Natural killer cell treated with Interleukin-12 subunit alpha and Interleukin-12 subunit beta and Interleukin-15 and Interleukin-18, amount 100 ng/mL, for 72 hours (primary cell): ENCODE measurements around the gene CRK. TPM values are rescaled to one million over a fixed set of nuclear protein-coding genes. Genes with fewer than 3 reads are reported as not detected.
"Not testable (repeated sequence)": the region's sequence is repeated elsewhere in the genome, so short reads cannot be mapped to it uniquely, and the experiment has no call there.

Experiments used
- ATAC-seq, 2 donors: fragments of 150-1000 bp; cut with Tn5 transposase in 1 of 2; sonication (Bioruptor Pico), chemical (Tn5 transposase) in 1 of 2; 2 replicates each; pipeline ENCODE4 v1.10.0; 2021
- DNase-seq: peaks from one replicate; pipeline ENCODE4 v3.0.0; 2022; ENCODE audit warnings: low spot score
- H3K27ac Mint-ChIP-seq, 2 donors: 1 replicate in 1 of 2; 2 replicates in 1 of 2; pipeline ENCODE4 v1.8.0; 2022; ENCODE audit warnings: mixed read lengths in 2 of 2, mild to moderate bottlenecking in 1 of 2, moderate library complexity in 1 of 2
- H3K27me3 Mint-ChIP-seq, 2 donors: 1 replicate in 1 of 2; 2 replicates in 1 of 2; pipeline ENCODE4 v1.8.0; 2022; ENCODE audit warnings: mixed read lengths in 2 of 2
- H3K36me3 Mint-ChIP-seq: one replicate; pipeline ENCODE4 v1.8.0; 2022; ENCODE audit warnings: mixed read lengths
- H3K4me1 Mint-ChIP-seq, 2 donors: 1 replicate in 1 of 2; 2 replicates in 1 of 2; pipeline ENCODE4 v1.8.0; 2022; ENCODE audit warnings: low read depth in 2 of 2, mixed read lengths in 2 of 2, mild to moderate bottlenecking in 1 of 2
- H3K4me3 Mint-ChIP-seq: one replicate; pipeline ENCODE4 v1.8.0; 2022; ENCODE audit warnings: mixed read lengths
- H3K9me3 Mint-ChIP-seq: 2 replicates; pipeline ENCODE4 v1.8.0; 2022; ENCODE audit warnings: mixed read lengths
- total RNA-seq, 2 donors: library from RNA; stranded (reverse); gene quantifications; one replicate each; pipeline ENCODE4 v1.2.3, GENCODE V29; 2022

The CRK gene
- total RNA-seq, 2 donors from 2014 or later, result 18.1 to 36.4 TPM

DNA sequence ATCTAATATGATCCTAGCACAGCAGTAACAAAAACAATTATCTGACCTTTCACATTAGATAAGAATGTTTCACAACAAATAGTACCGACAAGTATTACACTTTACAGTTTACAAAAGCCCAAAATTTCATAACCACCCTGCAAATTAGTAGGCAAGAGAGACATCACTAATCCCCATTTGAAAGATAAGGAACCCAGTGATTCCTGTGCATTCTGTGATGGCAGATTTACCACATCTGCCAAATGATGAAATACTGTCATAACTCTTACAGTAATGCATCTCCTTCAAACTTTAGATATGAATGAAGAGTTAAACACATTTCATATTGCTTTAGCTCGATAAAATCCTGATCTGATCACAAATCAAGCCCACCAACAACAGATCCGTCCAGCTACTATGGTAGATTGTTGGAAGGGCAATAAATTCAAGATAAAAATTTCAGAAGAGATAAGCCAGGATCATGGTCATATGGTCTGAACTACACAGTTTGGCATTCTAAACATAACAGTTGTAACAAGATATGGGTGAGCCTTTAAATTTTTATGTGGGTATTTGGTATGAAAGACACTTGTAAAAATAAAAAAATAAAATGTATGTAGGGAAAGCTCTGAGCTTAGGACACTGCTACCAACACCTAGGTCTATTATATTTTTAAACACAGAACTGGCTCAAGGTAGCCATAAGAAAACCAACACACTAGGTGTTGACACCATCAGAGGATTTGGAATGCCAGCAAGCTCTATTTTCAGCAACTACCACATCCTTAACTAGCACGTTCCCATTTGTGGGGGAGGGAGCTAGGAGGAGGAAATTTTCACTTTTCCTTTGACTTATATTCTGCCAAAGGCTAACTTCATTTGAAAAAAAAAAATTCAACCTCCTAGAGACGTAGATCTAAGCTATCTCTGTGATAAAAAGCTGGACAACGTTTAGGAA is 65.3 kb downstream of the CRK start:
- Mint-ChIP-seq H3K36me3 (no peaks in the 10 kb centered on the region), H3K9me3 (no peaks in the 10 kb centered on the region), H3K4me1 (peaks cover 37 to 43% of the 10 kb centered on the region in 2 donors), H3K27me3 (no peaks in the 10 kb centered on the region), H3K4me3 (peak overlapping the region; percentile 49), H3K27ac (peak overlapping the region; percentile 61 to 89)
- ATAC-seq (peak; percentile 69 to 84), DNase-seq (no peak)

GRCh38 chr17:1387490-1388227 is 68.4 kb downstream of the CRK start:
- Mint-ChIP-seq H3K4me3 (peak overlapping the region; percentile 38), H3K4me1 (peaks cover 36 to 39% of the 10 kb centered on the region in 2 donors), H3K27ac (peak overlapping the region in 1 of 2 donors; percentile 64)
- DNase-seq, H3K9me3 Mint-ChIP-seq, H3K27me3 Mint-ChIP-seq, H3K36me3 Mint-ChIP-seq, ATAC-seq: not testable (repeated sequence)

- H3K36me3 Mint-ChIP-seq, H3K27me3 Mint-ChIP-seq, ATAC-seq, DNase-seq, H3K9me3 Mint-ChIP-seq: not testable (repeated sequence)
- Mint-ChIP-seq H3K4me3 (peak overlapping the region; percentile 38), H3K4me1 (peaks cover 30 to 34% of the 10 kb centered on the region in 2 donors), H3K27ac (peak overlapping the region; percentile 53 to 64)
Measured at GRCh38 chr17:1386675-1387190, 69.3 kb downstream of the CRK start.

DNA sequence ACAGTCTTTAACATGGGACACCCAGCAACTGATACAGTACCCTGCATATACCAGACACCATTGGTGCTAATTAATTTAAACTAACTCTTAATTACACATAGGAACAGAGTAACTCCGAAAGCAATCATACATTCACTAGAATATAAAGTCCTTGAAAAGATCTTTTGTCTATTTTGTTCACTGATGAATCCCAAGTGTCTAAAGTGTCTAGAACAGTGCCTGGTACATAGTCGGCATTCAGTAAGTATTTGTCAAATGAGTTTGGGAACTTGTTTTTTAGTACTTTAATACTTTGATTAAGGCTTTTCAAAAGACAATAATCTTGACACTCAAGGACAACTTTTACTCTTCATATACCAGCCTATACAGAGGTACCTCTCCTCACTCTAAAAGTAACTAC is 69.8 kb downstream of the CRK start:
- ATAC-seq, result no peak
- no peaks in the 10 kb centered on the region for H3K27me3 Mint-ChIP-seq
- H3K4me3 Mint-ChIP-seq, result no peak overlapping the region
- H3K36me3 Mint-ChIP-seq, result peaks cover 5% of the 10 kb centered on the region
- peak overlapping the region in 1 of 2 donors; percentile 64 for H3K27ac Mint-ChIP-seq
- H3K9me3 Mint-ChIP-seq, result no peaks in the 10 kb centered on the region
- DNase-seq, result no peak
- peaks cover 35 to 39% of the 10 kb centered on the region in 2 donors for H3K4me1 Mint-ChIP-seq

GRCh38 chr17:1385861-1386260 is 70.2 kb downstream of the CRK start:
- no peak overlapping the region for H3K27ac Mint-ChIP-seq
- no peaks in the 10 kb centered on the region for H3K9me3 Mint-ChIP-seq
- no peak for ATAC-seq
- no peaks in the 10 kb centered on the region for H3K27me3 Mint-ChIP-seq
- H3K4me1 Mint-ChIP-seq, result peaks cover 36 to 40% of the 10 kb centered on the region in 2 donors
- H3K36me3 Mint-ChIP-seq, result peaks cover 5% of the 10 kb centered on the region
- H3K4me3 Mint-ChIP-seq, result no peak overlapping the region
- DNase-seq, result no peak

GRCh38 chr17:1384905-1385435 is 71.1 kb downstream of the CRK start:
- Mint-ChIP-seq H3K27me3 (no peaks in the 10 kb centered on the region), H3K4me3 (no peak overlapping the region), H3K27ac (no peak overlapping the region), H3K36me3 (peaks cover 5% of the 10 kb centered on the region), H3K4me1 (peaks cover 37 to 41% of the 10 kb centered on the region in 2 donors), H3K9me3 (no peaks in the 10 kb centered on the region)
- ATAC-seq (no peak), DNase-seq (no peak)

- Mint-ChIP-seq H3K9me3 (no peaks in the 10 kb centered on the region), H3K4me1 (peaks cover 52 to 65% of the 10 kb centered on the region in 2 donors), H3K4me3 (peak overlapping the region; percentile 66), H3K36me3 (peaks cover 5% of the 10 kb centered on the region), H3K27ac (peak overlapping the region; percentile 21 to 26), H3K27me3 (no peaks in the 10 kb centered on the region)
- ATAC-seq (peak; percentile 69 to 76), DNase-seq (no peak)
Measured at GRCh38 chr17:1379930-1380313, 76.1 kb downstream of the CRK start.

DNA sequence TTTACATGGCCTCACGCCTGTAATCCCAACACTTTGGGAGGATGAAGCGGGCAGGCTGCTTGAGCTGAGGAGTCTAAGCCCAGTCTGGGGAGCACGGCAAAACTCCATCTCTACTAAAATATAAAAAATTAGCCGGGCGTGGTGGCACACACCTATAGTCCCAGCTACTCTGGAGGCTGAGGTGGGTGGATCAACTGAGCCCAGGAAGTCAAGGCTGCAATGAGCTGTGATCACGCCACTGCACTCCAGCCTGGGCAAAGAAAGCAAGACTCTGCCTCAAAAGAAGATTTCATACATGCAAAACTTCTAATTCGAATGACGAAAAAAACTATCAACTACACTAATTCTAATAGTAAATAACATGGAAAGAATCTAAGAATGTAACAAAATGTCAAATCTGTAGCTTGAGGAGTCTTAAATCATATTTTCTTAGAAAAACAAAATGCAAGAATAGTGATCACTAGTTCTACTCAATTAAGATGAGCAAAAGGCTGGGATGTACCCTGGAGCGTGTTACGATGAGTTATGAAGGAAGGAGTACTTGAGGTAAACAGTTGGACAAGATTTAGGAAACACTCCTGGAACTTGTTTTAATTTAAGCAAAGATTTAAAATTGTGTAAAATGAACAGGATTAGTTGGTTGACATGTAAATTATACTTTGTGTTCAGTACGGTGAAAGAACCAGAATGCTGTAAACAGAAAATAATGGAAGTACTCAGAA is 76.7 kb downstream of the CRK start:
- Mint-ChIP-seq H3K4me3 (peak overlapping the region; percentile 66), H3K27me3 (no peaks in the 10 kb centered on the region), H3K27ac (peak overlapping the region; percentile 21 to 26), H3K36me3 (peaks cover 5% of the 10 kb centered on the region), H3K9me3 (no peaks in the 10 kb centered on the region), H3K4me1 (peaks cover 58 to 70% of the 10 kb centered on the region in 2 donors)
- DNase-seq (no peak), ATAC-seq (no peak)

DNA sequence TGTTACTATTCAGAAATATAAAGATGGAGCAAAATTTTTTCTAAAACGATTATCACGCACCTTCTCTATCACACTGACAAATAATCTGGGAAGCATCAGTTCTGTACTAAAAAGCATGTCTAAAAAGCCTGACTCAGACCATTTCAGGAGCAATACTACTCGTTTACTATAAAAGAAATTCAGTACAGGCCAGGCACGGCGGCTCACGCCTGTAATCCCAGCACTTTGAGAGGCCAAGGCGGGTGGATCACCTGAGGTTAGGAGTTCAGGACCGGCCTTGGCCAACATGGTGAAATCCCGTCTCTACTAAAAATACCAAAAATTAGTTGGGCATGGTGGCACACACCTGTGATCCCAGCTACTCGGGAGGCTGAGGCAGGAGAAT is 77.6 kb downstream of the CRK start:
- ATAC-seq, H3K36me3 Mint-ChIP-seq, H3K9me3 Mint-ChIP-seq, H3K4me3 Mint-ChIP-seq, H3K27me3 Mint-ChIP-seq, DNase-seq: not testable (repeated sequence)
- peaks cover 62 to 72% of the 10 kb centered on the region in 2 donors for H3K4me1 Mint-ChIP-seq
- peak overlapping the region; percentile 21 to 26 for H3K27ac Mint-ChIP-seq

DNA sequence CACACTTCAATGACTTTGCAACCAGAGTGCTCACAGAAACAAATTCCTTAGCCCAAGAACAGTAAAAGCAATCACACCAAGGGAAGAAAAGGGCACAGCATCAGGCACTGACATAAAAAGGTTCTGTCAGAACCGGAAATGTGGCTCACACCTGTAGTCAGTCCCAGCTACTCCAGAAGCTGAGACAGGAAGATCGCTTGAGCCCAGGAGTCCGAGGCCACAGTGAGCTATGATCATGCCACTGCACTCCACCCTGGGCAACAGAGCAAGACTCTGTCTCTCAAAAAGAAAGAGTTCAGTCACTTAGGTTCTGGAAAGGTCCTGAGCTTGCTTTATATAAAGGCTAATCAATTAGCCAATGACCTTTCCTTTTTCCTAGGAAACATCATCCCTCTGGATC is 78.7 kb downstream of the CRK start:
- ATAC-seq (no peak), DNase-seq (no peak)
- Mint-ChIP-seq H3K9me3 (no peaks in the 10 kb centered on the region), H3K36me3 (peaks cover 5% of the 10 kb centered on the region), H3K27me3 (no peaks in the 10 kb centered on the region), H3K27ac (peak overlapping the region; percentile 26 to 47), H3K4me3 (peak overlapping the region; percentile 43), H3K4me1 (peaks cover 66 to 75% of the 10 kb centered on the region in 2 donors)

DNA sequence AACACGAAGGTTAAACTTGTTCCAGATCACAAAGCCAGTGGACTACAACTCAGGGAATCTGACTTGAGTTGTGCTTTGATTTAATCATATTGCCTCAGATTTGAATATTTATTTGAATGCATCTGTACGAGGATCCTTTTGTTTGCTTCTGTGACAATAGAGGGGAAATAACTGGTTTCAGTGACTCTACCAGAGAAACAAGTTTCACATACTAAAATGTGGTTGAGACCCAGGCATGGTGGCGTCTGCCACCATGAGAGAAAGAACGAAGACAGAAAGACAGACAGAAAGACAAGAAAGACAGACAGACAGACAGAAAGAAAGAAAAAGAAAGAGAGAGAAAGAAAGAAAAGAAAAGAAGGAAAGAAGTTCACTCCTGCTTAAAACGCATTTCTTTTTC is 80.0 kb downstream of the CRK start:
- ATAC-seq (peak in 1 of 2 donors; percentile 41), DNase-seq (no peak)
- H3K4me1 Mint-ChIP-seq, result peaks cover 61 to 73% of the 10 kb centered on the region in 2 donors
- H3K9me3 Mint-ChIP-seq, result no peaks in the 10 kb centered on the region
- no peaks in the 10 kb centered on the region for H3K27me3 Mint-ChIP-seq
- H3K4me3 Mint-ChIP-seq, result peak overlapping the region; percentile 61
- no peaks in the 10 kb centered on the region for H3K36me3 Mint-ChIP-seq
- H3K27ac Mint-ChIP-seq, result peak overlapping the region; percentile 26 to 47

- no peaks in the 10 kb centered on the region for H3K36me3 Mint-ChIP-seq
- H3K27me3 Mint-ChIP-seq, result no peaks in the 10 kb centered on the region
- DNase-seq (no peak), ATAC-seq (peak; percentile 66)
- peak overlapping the region; percentile 26 to 47 for H3K27ac Mint-ChIP-seq
- peaks cover 61 to 71% of the 10 kb centered on the region in 2 donors for H3K4me1 Mint-ChIP-seq
- no peaks in the 10 kb centered on the region for H3K9me3 Mint-ChIP-seq
- H3K4me3 Mint-ChIP-seq, result peak overlapping the region; percentile 61
Measured at GRCh38 chr17:1375615-1376014, 80.4 kb downstream of the CRK start.
